NCI-H510A (cell line): ENCODE data around the gene LRRC3C.
"Not testable (repeated sequence)": the region's sequence is repeated elsewhere in the genome, so short reads cannot be mapped to it uniquely, and the experiment has no call there.

Experiments used
- DNase-seq: peaks from one replicate; lab custom pipeline; 2025; lab: John Stamatoyannopoulos, UW

Gene LRRC3C

GRCh38 chr17:39946551-39947330, 19.2 kb downstream of the LRRC3C start:
- no peak for DNase-seq

- DNase-seq, result not testable (repeated sequence)
Measured at GRCh38 chr17:39948489-39948828, 20.9 kb downstream of the LRRC3C start.

- DNase-seq, result no peak
Measured at GRCh38 chr17:39949028-39949427, 21.5 kb downstream of the LRRC3C start.

- no peak for DNase-seq
Measured at GRCh38 chr17:39950871-39951348, 23.4 kb downstream of the LRRC3C start.

GRCh38 chr17:39951924-39952679, 24.6 kb downstream of the LRRC3C start:
- DNase-seq, result no peak

GRCh38 chr17:39952680-39953470, 25.3 kb downstream of the LRRC3C start:
- DNase-seq, result peak; percentile 99

- no peak for DNase-seq
Measured at GRCh38 chr17:39953471-39953888, 25.9 kb downstream of the LRRC3C start.

- DNase-seq, result no peak
Measured at GRCh38 chr17:39954876-39955275, 27.3 kb downstream of the LRRC3C start.

GRCh38 chr17:39955726-39956225, 28.2 kb downstream of the LRRC3C start:
- no peak for DNase-seq

GRCh38 chr17:39960524-39961041, 33.1 kb downstream of the LRRC3C start:
- DNase-seq, result no peak

GRCh38 chr17:39962642-39963220, 35.2 kb downstream of the LRRC3C start, which contains the start of gene GSDMA:
Gene GSDMA, plus strand, starts transcription at chr17:39963004. Its CDS starts 2,684 bp downstream, at chr17:39965688.
- DNase-seq, result peak; percentile 32

- no peak for DNase-seq
Measured at GRCh38 chr17:39963829-39964228, 36.3 kb downstream of the LRRC3C start.

- no peak for DNase-seq
Measured at GRCh38 chr17:39965017-39965699, 37.6 kb downstream of the LRRC3C start.

- peak; percentile 43 for DNase-seq
Measured at GRCh38 chr17:39966771-39967170, 39.2 kb downstream of the LRRC3C start.

- no peak for DNase-seq
Measured at GRCh38 chr17:39968761-39969160, 41.2 kb downstream of the LRRC3C start.

GRCh38 chr17:39969375-39969774, 41.8 kb downstream of the LRRC3C start:
- no peak for DNase-seq

GRCh38 chr17:39970157-39970692, 42.7 kb downstream of the LRRC3C start:
- DNase-seq, result no peak

- no peak for DNase-seq
Measured at GRCh38 chr17:39971076-39971603, 43.6 kb downstream of the LRRC3C start.

- DNase-seq, result no peak
Measured at GRCh38 chr17:39972271-39972670, 44.7 kb downstream of the LRRC3C start.

- DNase-seq, result no peak
Measured at GRCh38 chr17:39973496-39973895, 46.0 kb downstream of the LRRC3C start.
